HepG2 (cell line): ENCODE measurements around the gene ZFYVE28. TPM values are rescaled to one million over a fixed set of nuclear protein-coding genes. Genes with fewer than 3 reads are reported as not detected.

Experiments
- ATAC-seq: fragments of 200-7000 bp; cut with Tn5 transposase; 3 replicates; pipeline ENCODE4 v1.9.1; 2020; ENCODE audit warnings: mild to moderate bottlenecking, moderate library complexity
- BruUV-seq: library from RNA; stranded (reverse); fragments of 400-500 nt; replicated peaks from 2 replicates; lab custom pipeline; 2021; lab: Mats Ljungman, UMichigan
- CTCF ChIA-PET: fragments of 300-600 bp; formaldehyde crosslinking; extraction: SDS; loops from one replicate; lab custom pipeline; 2021; ENCODE audit warnings: low total read pairs, inconsistent platforms, low intra/inter-chr PET ratio; lab: Yijun Ruan, JAX
- POLR2A ChIA-PET: fragments of 350-600 bp; sonication (Branson Sonifier 250); formaldehyde crosslinking; loops from one replicate; lab custom pipeline; 2020; ENCODE audit warnings: antibody characterized with exemption, inconsistent platforms; lab: Yijun Ruan, JAX
- DNase-seq: peaks from one replicate; pipeline ENCODE4 v3.0.0-alpha.2; 2015; ENCODE audit warnings: low spot score
- FAIRE-seq: peaks from 3 replicates; lab custom pipeline; 2011; peaks lifted over from hg19 to GRCh38; lab: Jason Lieb, UNC
- H2AFZ ChIP-seq: one replicate; pipeline ENCODE4 v1.6.1; 2011; ENCODE audit warnings: low read length, inconsistent platforms
- H3K27ac ChIP-seq: fragments of 300-600 bp; 3 replicates; pipeline ENCODE4 v1.8.0; 2011; ENCODE audit warnings: mixed run types, mild to moderate bottlenecking, mixed read lengths, low read length, inconsistent platforms; ENCODE audit not compliant: insufficient read depth; ENCODE audit errors: extremely low read length
- H3K27me3 ChIP-seq, 2 experiments: fragments of 200-600 bp in 1 of 2; 2 replicates in 1 of 2; 3 replicates in 1 of 2; pipeline versions ENCODE4 v1.6.0 to v1.8.0; 2011; ENCODE audit warnings: low read length in 2 of 2, mild to moderate bottlenecking in 2 of 2, moderate library complexity in 2 of 2, inconsistent platforms in 1 of 2; ENCODE audit not compliant: insufficient read depth in 2 of 2, control insufficient read depth in 1 of 2
- H3K36me3 ChIP-seq, 2 experiments: fragments of 200-600 bp in 1 of 2; replicated peaks in 1 of 2; 2 replicates in 1 of 2; 3 replicates in 1 of 2; pipeline versions ENCODE4 v1.5.1 to v1.8.0; 2011; ENCODE audit warnings: low read length in 2 of 2, inconsistent platforms in 1 of 2; ENCODE audit not compliant: insufficient read depth in 2 of 2, control insufficient read depth in 1 of 2
- H3K4me1 ChIP-seq: 2 replicates; pipeline ENCODE4 v1.5.1; 2012; ENCODE audit warnings: low read length, inconsistent platforms; ENCODE audit not compliant: insufficient read depth
- H3K4me2 ChIP-seq: 2 replicates; pipeline ENCODE4 v1.6.0; 2011; ENCODE audit warnings: low read depth, low read length, inconsistent platforms
- H3K4me3 ChIP-seq, 3 experiments: fragments of 200-600 bp in 1 of 3; sonication (generic), shearing (Covaris generic) in 1 of 3; replicated peaks in 1 of 3; 2 replicates each; pipeline ENCODE4 v1.5.1; 2011 to 2016; ENCODE audit warnings: low read length in 3 of 3, inconsistent platforms in 2 of 3, low read depth in 2 of 3, mild to moderate bottlenecking in 2 of 3, control low read depth in 1 of 3, mixed read lengths in 1 of 3; ENCODE audit not compliant: insufficient read depth in 1 of 3
- H3K79me2 ChIP-seq: one replicate; pipeline ENCODE4 v1.6.1; 2011; ENCODE audit warnings: low read length, inconsistent platforms; ENCODE audit not compliant: insufficient read depth
- H3K9ac ChIP-seq: 2 replicates; pipeline ENCODE4 v1.6.0; 2011; ENCODE audit warnings: mild to moderate bottlenecking, low read depth, low read length, inconsistent platforms; ENCODE audit not compliant: insufficient read depth
- H3K9me3 ChIP-seq: 2 replicates; pipeline ENCODE4 v1.5.1; 2012; ENCODE audit warnings: mild to moderate bottlenecking, low read length
- H4K20me1 ChIP-seq: 2 replicates; pipeline ENCODE4 v1.6.0; 2011; ENCODE audit warnings: inconsistent platforms, mild to moderate bottlenecking, low read length, moderate library complexity; ENCODE audit not compliant: insufficient read depth
- ARID2 ChIP-seq: sonication (generic); formaldehyde crosslinking; IDR thresholded peaks from 2 replicates; pipeline ENCODE4 v1.8.1; 2022; ENCODE audit warnings: mild to moderate bottlenecking, missing genetic modification reagents, borderline replicate concordance
- ARNT2 ChIP-seq: sonication (generic); formaldehyde crosslinking; IDR thresholded peaks from 2 replicates; pipeline ENCODE4 v1.8.0; 2022; ENCODE audit warnings: mild to moderate bottlenecking, low read depth, missing genetic modification reagents, moderate library complexity
- HOXD1 ChIP-seq: sonication (generic); formaldehyde crosslinking; IDR thresholded peaks from 2 replicates; pipeline ENCODE4 v1.5.0; 2020; ENCODE audit warnings: missing genetic modification reagents
- MAFK ChIP-seq, 2 experiments: IDR thresholded peaks in 1 of 2; conservative IDR thresholded peaks in 1 of 2; 2 replicates each; pipeline ENCODE4 v1.6.1; 2011; ENCODE audit warnings: improper control_type of control experiment in 2 of 2, low read length in 2 of 2
- NKX3-1 ChIP-seq: sonication (generic); formaldehyde crosslinking; IDR thresholded peaks from 2 replicates; pipeline ENCODE4 v1.5.0; 2020; ENCODE audit warnings: missing genetic modification reagents
- PREB ChIP-seq: sonication (generic); formaldehyde crosslinking; IDR thresholded peaks from 2 replicates; pipeline ENCODE4 v1.4.0; 2020; ENCODE audit warnings: missing genetic modification reagents
- SETDB1 ChIP-seq: sonication (generic); formaldehyde crosslinking; IDR thresholded peaks from 2 replicates; pipeline ENCODE4 v1.5.1; 2020; ENCODE audit warnings: missing genetic modification reagents, mild to moderate bottlenecking, borderline replicate concordance
- SNRNP70 ChIP-seq: fragments of 200-400 bp; formaldehyde crosslinking; IDR thresholded peaks from 2 replicates; pipeline ENCODE4 v1.6.1; 2017; ENCODE audit warnings: mild to moderate bottlenecking, low read depth, low read length, moderate library complexity
- TBX2 ChIP-seq: sonication (generic); formaldehyde crosslinking; IDR thresholded peaks from 2 replicates; pipeline ENCODE4 v1.5.0; 2020; ENCODE audit warnings: missing genetic modification reagents, mild to moderate bottlenecking, borderline replicate concordance
- TGIF2 ChIP-seq: IDR thresholded peaks from 2 replicates; pipeline ENCODE4 v1.6.1; 2016; ENCODE audit warnings: control low read depth, missing compliant biosample characterization
- ZFP90 ChIP-seq: sonication (generic); formaldehyde crosslinking; IDR thresholded peaks from 2 replicates; pipeline ENCODE4 v1.8.0; 2022; ENCODE audit warnings: missing genetic modification reagents, mild to moderate bottlenecking, inconsistent platforms, borderline replicate concordance
- ZNF280D ChIP-seq: sonication (generic); formaldehyde crosslinking; IDR thresholded peaks from 2 replicates; pipeline ENCODE4 v1.5.1; 2020; ENCODE audit warnings: mild to moderate bottlenecking, missing genetic modification reagents
- ZNF296 ChIP-seq: sonication (generic); formaldehyde crosslinking; conservative IDR thresholded peaks from 2 replicates; pipeline ENCODE4 v1.5.0; 2020; ENCODE audit warnings: mild to moderate bottlenecking, missing genetic modification reagents
- ZNF607 ChIP-seq: sonication (generic); formaldehyde crosslinking; IDR thresholded peaks from 2 replicates; pipeline ENCODE4 v1.5.1; 2020; ENCODE audit warnings: missing genetic modification reagents, mild to moderate bottlenecking, borderline replicate concordance
- ZNF644 ChIP-seq: IDR thresholded peaks from 2 replicates; pipeline ENCODE4 v1.6.1; 2016; ENCODE audit warnings: low read depth
- ZNF670 ChIP-seq: sonication (generic); formaldehyde crosslinking; IDR thresholded peaks from 2 replicates; pipeline ENCODE4 v1.8.0; 2022; ENCODE audit warnings: mild to moderate bottlenecking, missing genetic modification reagents, borderline replicate concordance
- WGBS: methylation state at CpG from one replicate; pipeline ENCODE4 v1.1.6; 2017; ENCODE audit warnings: low lambda C conversion rate; 5-methylcytosine and 5-hydroxymethylcytosine counted together
- in situ Hi-C: cut with HindIII; loops from 2 replicates; pipeline ENCODE4 v1.10.0; 2017; ENCODE audit warnings: low pct_unique_long_range_greater_than_20kb; ENCODE audit not compliant: extremely low pct_ligation_motif_present
- intact Hi-C: fragments of 100-400 bp; cut with micrococcal nuclease; formaldehyde crosslinking; loops from one replicate; pipeline ENCODE4 v1.10.0; 2022; ENCODE audit not compliant: unreplicated experiment
- polyA plus RNA-seq, 8 experiments: library from polyadenylated mRNA; depleted of rRNA in 3 of 8; stranded (reverse) in 7 of 8; unstranded in 1 of 8; fragments of >200 nt; fragmentation: Illumina TruSeq in 4 of 8; extraction: Trizol in 4 of 8; gene quantifications; 2 replicates each; pipeline versions ENCODE4 v1.2.1 to v1.2.3, GENCODE V29; 2011 to 2016; ENCODE audit warnings: low read depth in 4 of 8, missing spikeins in 1 of 8, mixed read lengths in 1 of 8; ENCODE audit not compliant: insufficient read depth in 1 of 8
- total RNA-seq, 5 experiments: library from RNA; depleted of rRNA; stranded (reverse); fragments of >200 nt; fragmentation: Illumina TruSeq; extraction: Trizol; gene quantifications; 2 replicates each; pipeline ENCODE4 v1.2.3, GENCODE V29; 2016; ENCODE audit warnings: low read depth in 1 of 5

The ZFYVE28 gene
- total and polyA plus RNA-seq, 2 of the 13 experiments (the other 11 are each of a cell fraction or from before 2014, with no cell fraction given) = 0.12 to 0.22 TPM

GRCh38 chr4:2408976-2409375, 9.5 kb downstream of the ZFYVE28 start:
- no peaks in the 10 kb centered on the region for H3K36me3 ChIP-seq
- CTCF ChIA-PET = no interaction called here
- H3K79me2 ChIP-seq = no peaks in the 10 kb centered on the region
- no peak overlapping the region for H2AFZ ChIP-seq
- H4K20me1 ChIP-seq = no peaks in the 10 kb centered on the region
- H3K27ac ChIP-seq = no peak overlapping the region
- H3K9ac ChIP-seq = no peak overlapping the region
- POLR2A ChIA-PET = no interaction called here
- peaks cover 2 to 40% of the 10 kb centered on the region in 2 experiments for H3K27me3 ChIP-seq
- H3K9me3 ChIP-seq = no peaks in the 10 kb centered on the region
- FAIRE-seq = no peak
- H3K4me1 ChIP-seq = peaks cover 29% of the 10 kb centered on the region
- BruUV-seq = no TSS peak
- H3K4me3 ChIP-seq = no peak overlapping the region
- intact Hi-C loops (no loop called here), in situ Hi-C loops (no loop called here)
- no peak for ATAC-seq
- TF ChIP-seq ZNF644 (CRISPR knock-in tag) = no peak
- no peak for TF ChIP-seq HOXD1 (CRISPR knock-in tag)
- TF ChIP-seq ZNF296 (CRISPR knock-in tag) = no peak
- no peak for TF ChIP-seq TGIF2 (CRISPR knock-in tag)
- no peak for TF ChIP-seq ZNF670 (CRISPR knock-in tag)
- TF ChIP-seq SETDB1 = no peak
- TF ChIP-seq PREB (CRISPR knock-in tag) = no peak
- WGBS = 39% methylated on average over 10 of the region's 10 CpGs
- H3K4me2 ChIP-seq = no peak overlapping the region
- no peak for DNase-seq

- H3K9me3 ChIP-seq = no peaks in the 10 kb centered on the region
- no peak overlapping the region for H3K27ac ChIP-seq
- no peaks in the 10 kb centered on the region for H4K20me1 ChIP-seq
- no peak overlapping the region for H3K9ac ChIP-seq
- TF ChIP-seq SNRNP70 (no peak), ARNT2 (CRISPR knock-in tag) (no peak), NKX3-1 (CRISPR knock-in tag) (no peak), ZFP90 (CRISPR knock-in tag) (no peak), MAFK (conservative IDR thresholded peaks at IDR 0.05 in 1 of 2, IDR thresholded peaks at IDR 0.05 in 1 of 2; ENCODE audit: low read length in 2 of 2) (no peak), HOXD1 (CRISPR knock-in tag) (no peak), ARID2 (CRISPR knock-in tag) (no peak), ZNF607 (CRISPR knock-in tag) (no peak), TBX2 (CRISPR knock-in tag) (no peak), ZNF280D (CRISPR knock-in tag) (no peak)
- H3K4me3 ChIP-seq = no peak overlapping the region
- H3K4me1 ChIP-seq = peaks cover 24% of the 10 kb centered on the region
- peaks cover 2 to 36% of the 10 kb centered on the region in 2 experiments for H3K27me3 ChIP-seq
- intact Hi-C loops (no loop called here), in situ Hi-C loops (no loop called here)
- DNase-seq (no peak), FAIRE-seq (no peak), ATAC-seq (no peak)
- H3K79me2 ChIP-seq = no peaks in the 10 kb centered on the region
- H2AFZ ChIP-seq = no peak overlapping the region
- H3K4me2 ChIP-seq = no peak overlapping the region
- 61% methylated on average over 6 of the region's 15 CpGs for whole genome bisulfite sequencing
- ChIA-PET POLR2A (no interaction called here), CTCF (no interaction called here)
- no TSS peak for BruUV-seq
- no peaks in the 10 kb centered on the region for H3K36me3 ChIP-seq
Measured at GRCh38 chr4:2408401-2408958, 10.0 kb downstream of the ZFYVE28 start.
